ENCODE data around the gene CHMP2B. TPM values are rescaled to one million over a fixed set of nuclear protein-coding genes. Genes with fewer than 3 reads are reported as not detected.
A peak's percentile ranks its signal among the peaks of the same experiment; 100 is the strongest.
"Not testable (repeated sequence)": the region's sequence is repeated elsewhere in the genome, so short reads cannot be mapped to it uniquely, and the experiment has no call there.

Gene CHMP2B
- total and polyA plus RNA-seq, 9 donors = 16.0 to 32.4 (median 25.1) TPM

GRCh38 chr3:87298111-87298718 lies 71.1 kb downstream of the CHMP2B start:
- no peaks in the 10 kb centered on the region for H3K36me3 ChIP-seq (ENCODE audit: control insufficient read depth, insufficient read depth, low read length)
- H3K27ac ChIP-seq (ENCODE audit: low read length) = no peak overlapping the region
- H3K4me1 ChIP-seq (ENCODE audit: control insufficient read depth, insufficient read depth, low read length) = no peaks in the 10 kb centered on the region
- no peaks in the 10 kb centered on the region for H3K9me3 ChIP-seq (replicated peaks; ENCODE audit: control insufficient read depth, low read depth, low read length)
- no peaks in the 10 kb centered on the region for H3K27me3 ChIP-seq (ENCODE audit: control insufficient read depth, insufficient read depth, low read length)
- no peak overlapping the region for H3K4me3 ChIP-seq (ENCODE audit: low read length)
- peak; percentile 43 for DNase-seq
- WGBS (ENCODE audit: insufficient coverage) = 20% methylated on average over 1 of the region's 3 CpGs

GRCh38 chr3:87305031-87305430 lies 77.9 kb downstream of the CHMP2B start:
- not testable (repeated sequence) for H3K27ac ChIP-seq (ENCODE audit: low read length); H3K4me3 ChIP-seq (ENCODE audit: low read length); H3K9me3 ChIP-seq (replicated peaks; ENCODE audit: control insufficient read depth, low read depth, low read length); H3K4me1 ChIP-seq (ENCODE audit: control insufficient read depth, insufficient read depth, low read length); H3K27me3 ChIP-seq (ENCODE audit: control insufficient read depth, insufficient read depth, low read length); H3K36me3 ChIP-seq (ENCODE audit: control insufficient read depth, insufficient read depth, low read length); DNase-seq
- WGBS (ENCODE audit: insufficient coverage) = no CpG with 5 or more reads among the region's 1 CpG

Other genes starting within 250 kb of the CHMP2B start
- gene VGLL3, start 236.2 kb upstream of the CHMP2B start, total RNA-seq = 21.2 TPM
- 10 to 100 TPM; 12.5 to 35.4 (median 23.4) TPM for gene VGLL3, start 236.2 kb upstream of the CHMP2B start, polyA plus RNA-seq (ENCODE audit: insufficient read depth in 1 of 8, insufficient read length in 8 of 8, low replicate concordance in 1 of 8)
- gene POU1F1, start 49.3 kb downstream of the CHMP2B start, total RNA-seq = not detected
- gene POU1F1, start 49.3 kb downstream of the CHMP2B start, polyA plus RNA-seq (ENCODE audit: insufficient read depth in 1 of 8, insufficient read length in 8 of 8, low replicate concordance in 1 of 8) = not detected